Fibroblast of lung (primary cell): Measurements from ENCODE around the gene SPI1.

Source experiments
- EZH2 ChIP-seq: IDR thresholded peaks from 2 replicates; pipeline ENCODE4 v1.5.1; 2012; ENCODE audit warnings: low read length, control low read depth, mild to moderate bottlenecking; ENCODE audit errors: missing control alignments
- TF ChIP-seq, protein P1 (sequence below), 2 donors: IDR thresholded peaks in 1 of 2; conservative IDR thresholded peaks in 1 of 2; 1 replicate in 1 of 2; 2 replicates in 1 of 2; pipeline ENCODE4 v1.5.1; 2011 to 2012; ENCODE audit warnings: low read length in 2 of 2, control low read depth in 1 of 2, inconsistent platforms in 1 of 2, low read depth in 1 of 2, mild to moderate bottlenecking in 1 of 2

DNA sequence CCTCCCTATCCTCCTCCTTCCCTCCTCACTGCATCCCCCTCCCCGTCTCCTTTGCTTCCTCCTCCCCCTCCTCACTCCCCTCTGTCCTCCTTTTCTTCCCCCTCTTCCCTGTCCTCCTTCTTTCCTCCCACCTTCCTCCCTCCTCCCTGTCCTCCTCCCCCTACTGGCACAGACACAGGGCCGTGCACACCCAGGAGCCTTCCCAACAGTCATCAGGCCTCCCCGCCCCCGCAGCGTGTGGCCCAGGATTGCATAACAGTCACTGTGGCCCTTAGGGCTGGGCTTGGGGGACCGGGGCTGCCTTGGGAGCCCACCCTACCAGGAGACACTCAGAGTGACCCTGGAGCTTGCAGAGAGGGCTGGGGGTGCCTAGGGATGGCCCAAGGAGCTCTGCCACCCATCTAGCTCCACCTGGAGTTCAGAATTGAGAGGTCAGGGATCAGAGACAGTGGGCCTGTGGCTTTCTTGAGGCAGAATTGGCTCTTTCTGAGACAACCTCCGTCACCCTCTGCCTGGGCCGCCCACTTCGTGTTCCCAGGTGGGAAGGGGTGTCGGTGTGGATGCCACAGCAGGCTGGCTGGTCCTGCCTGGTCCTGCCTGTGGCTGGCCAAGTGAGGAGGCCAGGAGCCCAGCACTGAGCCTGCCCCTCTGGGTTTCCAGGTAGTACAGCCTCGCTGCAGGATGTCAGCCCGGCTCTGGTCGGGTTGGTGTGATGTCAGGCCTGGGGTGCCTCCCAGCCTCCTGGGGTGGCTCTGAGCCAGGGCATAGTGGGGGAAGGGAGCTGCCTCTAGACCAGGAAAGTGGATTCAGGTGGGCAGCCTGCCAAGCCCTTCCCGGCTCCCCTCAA lies 1.6 kb downstream of the SPI1 start:
- TF ChIP-seq EZH2: no peak
- TF ChIP-seq, protein P1, sequence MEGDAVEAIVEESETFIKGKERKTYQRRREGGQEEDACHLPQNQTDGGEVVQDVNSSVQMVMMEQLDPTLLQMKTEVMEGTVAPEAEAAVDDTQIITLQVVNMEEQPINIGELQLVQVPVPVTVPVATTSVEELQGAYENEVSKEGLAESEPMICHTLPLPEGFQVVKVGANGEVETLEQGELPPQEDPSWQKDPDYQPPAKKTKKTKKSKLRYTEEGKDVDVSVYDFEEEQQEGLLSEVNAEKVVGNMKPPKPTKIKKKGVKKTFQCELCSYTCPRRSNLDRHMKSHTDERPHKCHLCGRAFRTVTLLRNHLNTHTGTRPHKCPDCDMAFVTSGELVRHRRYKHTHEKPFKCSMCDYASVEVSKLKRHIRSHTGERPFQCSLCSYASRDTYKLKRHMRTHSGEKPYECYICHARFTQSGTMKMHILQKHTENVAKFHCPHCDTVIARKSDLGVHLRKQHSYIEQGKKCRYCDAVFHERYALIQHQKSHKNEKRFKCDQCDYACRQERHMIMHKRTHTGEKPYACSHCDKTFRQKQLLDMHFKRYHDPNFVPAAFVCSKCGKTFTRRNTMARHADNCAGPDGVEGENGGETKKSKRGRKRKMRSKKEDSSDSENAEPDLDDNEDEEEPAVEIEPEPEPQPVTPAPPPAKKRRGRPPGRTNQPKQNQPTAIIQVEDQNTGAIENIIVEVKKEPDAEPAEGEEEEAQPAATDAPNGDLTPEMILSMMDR (conservative IDR thresholded peaks at IDR 0.05 in 1 of 2, IDR thresholded peaks at IDR 0.05 in 1 of 2; ENCODE audit: low read depth in 1 of 2, low read length in 2 of 2): no peak
